ENCODE data around the gene MARCHF7. TPM values are rescaled to one million over a fixed set of nuclear protein-coding genes. Genes with fewer than 3 reads are reported as not detected.

Gene MARCHF7
- total and polyA plus RNA-seq, 2 of the 13 experiments (the other 11 are each of a cell fraction or from before 2014, with no cell fraction given), result 32.8 to 88.5 TPM

GRCh38 chr2:159708066-159708760 lies 4.1 kb upstream of the MARCHF7 start:
- whole genome bisulfite sequencing (ENCODE audit: low lambda C conversion rate), result 92% methylated on average over 5 of the region's 5 CpGs
- ATAC-seq (no peak), FAIRE-seq (no peak), DNase-seq (ENCODE audit: low spot score) (no peak)
- Histone ChIP-seq H2AFZ (ENCODE audit: low read length) (no peak overlapping the region), H3K4me2 (ENCODE audit: low read depth, low read length) (no peak overlapping the region), H3K79me2 (ENCODE audit: insufficient read depth, low read length) (peaks cover 9% of the 10 kb centered on the region), H3K36me3 (replicated peaks in 1 of 2; ENCODE audit: control insufficient read depth in 1 of 2, insufficient read depth in 2 of 2, low read length in 2 of 2) (no peaks in the 10 kb centered on the region), H3K27me3 (ENCODE audit: control insufficient read depth in 1 of 2, insufficient read depth in 2 of 2, low read length in 2 of 2) (no peaks in the 10 kb centered on the region; a peak in 1 of 5 replicates), H3K9ac (ENCODE audit: insufficient read depth, low read depth, low read length) (no peak overlapping the region), H3K4me1 (ENCODE audit: insufficient read depth, low read length) (no peaks in the 10 kb centered on the region; the same call in 1 of the 2 replicates), H3K4me3 (replicated peaks in 1 of 3; ENCODE audit: insufficient read depth in 1 of 3, low read depth in 2 of 3, low read length in 3 of 3) (no peak overlapping the region), H3K27ac (ENCODE audit: extremely low read length, insufficient read depth, low read length) (no peak overlapping the region), H4K20me1 (ENCODE audit: insufficient read depth, low read length) (peaks cover 4% of the 10 kb centered on the region; the same call in 1 of the 2 replicates), H3K9me3 (ENCODE audit: low read length) (no peaks in the 10 kb centered on the region)
- CTCF ChIA-PET (ENCODE audit: low intra/inter-chr PET ratio, low total read pairs), result no interaction called here
- no TSS peak for BruUV-seq (replicated peaks)
- POLR2A ChIA-PET, result interaction anchor here (1.4 kb wide), 1 partner anchor 93 kb away, joined by 6 read pairs; no protein-coding TSS in a partner anchor
- intact Hi-C loops (cut with micrococcal nuclease; ENCODE audit: unreplicated experiment) (no loop called here), in situ Hi-C loops (cut with HindIII; ENCODE audit: extremely low pct_ligation_motif_present, low pct_unique_long_range_greater_than_20kb) (no loop called here)
- TF ChIP-seq DMTF1 (CRISPR knock-in tag; IDR thresholded peaks at IDR 0.05) (no peak), IKZF4 (CRISPR knock-in tag; IDR thresholded peaks at IDR 0.05; ENCODE audit: borderline replicate concordance, low read depth, not compliant biosample characterization) (no peak), ZNF3 (CRISPR knock-in tag; IDR thresholded peaks at IDR 0.05) (no peak), ZNF280B (CRISPR knock-in tag; IDR thresholded peaks at IDR 0.05; ENCODE audit: borderline replicate concordance) (no peak), EEA1 (CRISPR knock-in tag; IDR thresholded peaks at IDR 0.05; ENCODE audit: borderline replicate concordance) (no peak), TIGD3 (CRISPR knock-in tag; IDR thresholded peaks at IDR 0.05; ENCODE audit: borderline replicate concordance) (no peak), ZNF17 (CRISPR knock-in tag; IDR thresholded peaks at IDR 0.05) (no peak), ZNF530 (CRISPR knock-in tag; IDR thresholded peaks at IDR 0.05; ENCODE audit: low read depth) (no peak), HNF1B (CRISPR knock-in tag; IDR thresholded peaks at IDR 0.05) (no peak), MBNL3 (CRISPR knock-in tag; conservative IDR thresholded peaks at IDR 0.05) (no peak), CHCHD3 (CRISPR knock-in tag; IDR thresholded peaks at IDR 0.05) (no peak), NCOA5 (CRISPR knock-in tag; IDR thresholded peaks at IDR 0.05) (no peak), TEAD2 (CRISPR knock-in tag; IDR thresholded peaks at IDR 0.05) (no peak), ZNF619 (CRISPR knock-in tag; IDR thresholded peaks at IDR 0.05) (no peak), GMEB2 (CRISPR knock-in tag; IDR thresholded peaks at IDR 0.05; ENCODE audit: low read depth) (no peak)
